Measurements from ENCODE around the gene HES1. TPM values are rescaled to one million over a fixed set of nuclear protein-coding genes. Genes with fewer than 3 reads are reported as not detected.
A peak's percentile ranks its signal among the peaks of the same experiment; 100 is the strongest.
"Not testable (repeated sequence)": the region's sequence is repeated elsewhere in the genome, so short reads cannot be mapped to it uniquely, and the experiment has no call there.

Gene HES1
- total RNA-seq, 1 donor from 2014 or later = 11.1 TPM

DNA sequence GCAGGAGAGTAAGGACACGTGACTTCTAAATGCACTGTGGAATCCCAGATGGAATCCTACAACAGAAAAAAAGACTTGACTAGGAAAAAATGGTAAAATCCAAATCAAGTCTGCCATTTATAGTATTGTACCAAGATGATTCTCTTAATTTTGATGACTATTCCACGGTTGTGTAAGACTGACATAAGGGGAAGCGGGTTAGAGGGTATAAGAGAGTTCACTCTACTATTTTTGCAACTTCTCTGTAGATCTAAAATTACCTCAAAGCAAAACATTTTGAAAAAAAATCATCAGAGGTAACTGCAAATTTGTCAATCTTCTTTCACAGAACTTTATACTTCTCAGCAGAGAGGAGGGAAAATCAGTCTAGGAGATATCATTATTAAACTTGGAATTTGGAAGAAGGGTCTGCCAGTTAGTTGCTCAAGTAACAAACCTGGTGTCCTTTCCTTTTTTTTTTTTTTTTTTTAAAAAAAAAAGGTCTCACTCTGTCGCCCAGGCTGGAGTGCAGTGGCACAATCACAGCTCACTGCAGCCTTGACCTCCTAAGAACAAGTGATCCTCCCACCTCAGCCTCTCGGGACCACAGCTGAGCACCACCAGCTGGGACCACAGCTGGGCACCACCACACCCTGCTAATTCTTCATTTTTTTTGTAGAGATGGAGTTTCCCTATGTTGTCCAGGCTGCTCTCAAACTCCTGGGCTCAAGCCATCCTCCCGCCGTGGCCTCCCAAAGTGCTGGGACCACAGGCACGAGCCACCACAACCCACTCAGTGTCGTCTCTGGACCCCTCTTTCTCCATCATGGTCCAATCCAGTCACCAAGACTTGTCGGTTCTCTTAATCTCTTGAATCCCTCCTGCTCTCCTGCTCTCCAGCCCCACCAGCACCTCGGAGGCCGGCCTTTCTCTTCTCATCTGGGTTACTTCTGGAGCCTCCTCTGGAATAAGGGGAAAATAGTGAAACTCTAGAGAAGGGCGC is 14.9 kb upstream of the HES1 start:
- ATAC-seq (ENCODE audit: poor library complexity) (no peak), DNase-seq (no peak)
- intact Hi-C loops (cut with DNase I) = no loop called here

DNA sequence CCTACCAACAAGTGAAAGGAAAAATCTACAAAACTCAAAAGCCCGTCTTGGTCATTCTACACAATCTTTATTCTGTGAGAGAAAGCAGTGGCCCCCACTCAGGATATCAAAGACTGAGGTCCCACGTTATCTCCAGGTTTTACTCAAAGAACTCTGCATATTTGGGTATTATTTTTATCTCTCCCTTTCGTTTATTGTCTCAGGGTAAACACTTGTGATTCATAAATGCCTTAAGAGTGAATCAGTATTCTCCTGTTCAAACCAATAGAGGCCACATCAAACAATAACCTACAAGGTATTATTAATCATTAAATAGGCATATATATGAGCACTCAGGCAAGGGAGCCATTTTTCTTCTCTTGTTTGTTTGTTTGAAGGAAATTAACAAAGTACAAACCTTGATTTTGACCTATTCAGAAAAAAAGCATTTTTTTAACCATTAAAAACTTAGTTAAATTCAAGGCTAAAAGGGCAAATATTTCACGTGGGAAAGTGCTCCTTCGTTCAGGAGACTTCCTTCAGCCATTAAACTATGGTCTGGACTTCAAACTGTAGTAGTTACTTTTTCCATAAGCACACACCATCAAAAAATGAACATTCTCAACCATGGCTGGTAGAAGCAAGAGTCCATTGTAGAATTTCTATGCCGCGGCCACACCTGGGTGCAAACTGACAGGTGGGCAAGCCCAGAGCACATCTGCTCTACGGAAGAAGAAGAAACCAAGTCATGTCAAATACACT is 13.9 kb upstream of the HES1 start:
- DNase-seq (no peak), ATAC-seq (ENCODE audit: poor library complexity) (no peak)
- intact Hi-C loops (cut with DNase I) = no loop called here

- intact Hi-C loops (cut with DNase I) = no loop called here
- ATAC-seq (ENCODE audit: poor library complexity) (no peak), DNase-seq (no peak)
Measured at GRCh38 chr3:194123726-194124125, 12.2 kb upstream of the HES1 start.

DNA sequence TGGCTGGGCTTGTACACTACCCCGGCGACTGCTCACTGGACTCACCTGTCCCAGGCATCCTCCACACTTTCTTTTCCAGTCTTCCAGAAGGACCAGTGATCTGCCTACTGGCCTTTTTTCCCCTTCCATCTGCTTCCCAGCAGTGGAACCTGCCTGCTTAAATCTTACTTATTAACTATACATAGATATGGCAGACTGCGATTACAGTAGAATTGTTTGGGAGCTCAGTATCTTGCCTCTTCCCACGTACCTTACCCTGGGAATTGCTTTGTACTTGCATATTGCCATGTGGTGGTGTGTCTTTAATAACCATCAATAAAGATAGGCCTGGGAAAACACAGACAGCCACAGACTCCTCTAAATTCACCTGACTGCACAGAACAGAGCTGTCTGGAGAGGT is 11.8 kb upstream of the HES1 start:
- intact Hi-C loops (cut with DNase I) = no loop called here

GRCh38 chr3:194125442-194125841 is 10.5 kb upstream of the HES1 start:
- ATAC-seq (ENCODE audit: poor library complexity) (no peak), DNase-seq (no peak)
- intact Hi-C loops (cut with DNase I) = no loop called here

More for the DNA sequence above, 11.8 kb upstream of the HES1 start:
- DNase-seq = no peak
- no peak for ATAC-seq (ENCODE audit: poor library complexity)

- ATAC-seq (ENCODE audit: poor library complexity) = no peak
- DNase-seq = no peak
- intact Hi-C loops (cut with DNase I) = no loop called here
Measured at GRCh38 chr3:194126790-194127189, 9.2 kb upstream of the HES1 start.

GRCh38 chr3:194128202-194128918 is 7.6 kb upstream of the HES1 start:
- ATAC-seq (ENCODE audit: poor library complexity) = no peak
- intact Hi-C loops (cut with DNase I) = no loop called here
- DNase-seq = no peak

DNA sequence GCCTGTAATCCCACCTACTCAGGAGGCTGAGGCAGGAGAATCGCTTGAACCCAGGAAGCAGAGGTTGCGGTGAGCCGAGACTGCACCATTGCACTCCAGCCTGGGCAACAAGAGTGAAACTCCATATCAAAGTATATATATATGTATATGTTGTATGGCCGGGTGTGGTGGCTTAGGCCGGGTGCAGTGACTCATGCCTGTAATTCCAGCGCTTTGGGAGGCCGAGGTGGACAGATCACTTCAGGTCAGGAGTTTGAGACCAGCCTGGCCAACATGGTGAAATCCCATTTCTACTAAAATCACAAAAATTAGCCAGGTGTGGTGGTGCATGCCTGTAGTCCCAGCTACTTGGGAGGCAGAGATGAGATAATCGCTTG is 7.0 kb upstream of the HES1 start:
- ATAC-seq (ENCODE audit: poor library complexity); intact Hi-C loops (cut with DNase I); DNase-seq: not testable (repeated sequence)

GRCh38 chr3:194129581-194130133 is 6.3 kb upstream of the HES1 start:
- intact Hi-C loops (cut with DNase I) = loop anchor here (5.0 kb wide), 2 partner anchors 57 to 127 kb away; no protein-coding TSS in a partner anchor
- ATAC-seq (ENCODE audit: poor library complexity) (no peak), DNase-seq (no peak)

DNA sequence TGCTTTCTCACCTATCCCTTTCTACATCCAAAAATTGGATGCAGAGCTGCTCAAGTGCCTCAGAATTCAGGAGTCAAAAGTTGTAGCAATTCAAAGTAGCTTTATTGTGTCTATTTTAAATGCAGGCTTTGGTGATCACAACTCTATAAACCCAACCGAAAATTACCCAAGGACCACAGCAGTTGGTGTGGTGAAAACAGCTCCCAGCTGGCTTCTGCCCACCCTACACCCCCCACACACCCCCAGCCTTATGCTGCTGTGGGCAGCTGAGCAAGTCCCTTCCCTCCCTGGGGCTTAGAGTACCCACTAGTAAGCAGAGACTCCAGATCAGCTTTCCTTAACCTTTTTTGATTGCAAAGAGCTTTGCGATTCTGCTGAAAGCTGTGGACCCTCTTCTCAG is 5.8 kb upstream of the HES1 start:
- intact Hi-C loops (cut with DNase I) = loop anchor here (5.0 kb wide), 2 partner anchors 58 to 128 kb away; no protein-coding TSS in a partner anchor
- no peak for DNase-seq
- no peak for ATAC-seq (ENCODE audit: poor library complexity)

GRCh38 chr3:194130807-194131589 is 5.0 kb upstream of the HES1 start:
- no peak for ATAC-seq (ENCODE audit: poor library complexity)
- DNase-seq = no peak
- intact Hi-C loops (cut with DNase I) = loop anchor here (5.0 kb wide), 2 partner anchors 59 to 129 kb away; no protein-coding TSS in a partner anchor

GRCh38 chr3:194132465-194133286 is 3.3 kb upstream of the HES1 start:
- intact Hi-C loops (cut with DNase I) = loop anchor here (5.0 kb wide), 2 partner anchors 60 to 130 kb away; no protein-coding TSS in a partner anchor
- DNase-seq = no peak
- no peak for ATAC-seq (ENCODE audit: poor library complexity)

- DNase-seq = no peak
- intact Hi-C loops (cut with DNase I) = loop anchor here (5.0 kb wide), 2 partner anchors 61 to 131 kb away; no protein-coding TSS in a partner anchor
- ATAC-seq (ENCODE audit: poor library complexity) = peak; percentile 0
Measured at GRCh38 chr3:194133661-194134230, 2.2 kb upstream of the HES1 start.

DNA sequence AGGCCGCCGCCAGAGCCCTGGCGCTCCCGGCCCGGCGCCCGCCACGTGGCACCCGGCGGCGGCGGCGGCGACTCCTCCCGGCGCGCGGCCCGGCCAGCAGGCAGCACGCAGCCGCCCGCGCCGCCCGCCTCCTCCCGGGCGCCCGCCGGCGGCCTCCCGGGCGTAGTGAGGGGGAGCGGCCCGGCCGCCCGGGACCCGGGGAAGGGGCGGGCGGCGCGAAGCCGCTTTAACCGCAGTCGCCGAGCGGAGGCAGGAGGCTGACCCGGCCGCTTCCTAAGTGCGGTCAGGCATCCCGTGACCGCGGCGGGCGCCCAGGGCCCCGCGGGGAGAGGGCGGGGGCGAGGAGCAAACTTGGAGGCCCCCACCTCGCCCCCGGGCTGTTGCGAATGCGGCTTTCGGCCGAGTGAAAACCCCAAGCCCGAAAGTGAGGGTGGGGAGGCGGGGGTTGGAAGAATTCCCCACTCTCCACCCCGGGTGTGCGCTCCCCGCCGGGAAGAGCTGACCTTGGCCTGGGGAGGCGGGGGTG is 1.7 kb upstream of the HES1 start:
- intact Hi-C loops (cut with DNase I) = loop anchor here (5.0 kb wide), 2 partner anchors 62 to 132 kb away; no protein-coding TSS in a partner anchor
- peak; percentile 18 for ATAC-seq (ENCODE audit: poor library complexity)
- DNase-seq = peak; percentile 84

GRCh38 chr3:194134757-194135515 is 1.0 kb upstream of the HES1 start:
- peak; percentile 94 for DNase-seq
- intact Hi-C loops (cut with DNase I) = loop anchor here (5.0 kb wide), 3 partner anchors 63 to 133 kb away; no protein-coding TSS in a partner anchor
- ATAC-seq (ENCODE audit: poor library complexity) = peak; percentile 76

GRCh38 chr3:194135516-194135805 is 487 bp upstream of the HES1 start:
- DNase-seq = no peak
- ATAC-seq (ENCODE audit: poor library complexity) = no peak

More at GRCh38 chr3:194135516-194135805, 487 bp upstream of the HES1 start:
- intact Hi-C loops (cut with DNase I) = loop anchor here (5.0 kb wide), 1 partner anchor 132 kb away; no protein-coding TSS in a partner anchor
